ENCODE measurements around the gene ATXN7.

Gene ATXN7

DNA sequence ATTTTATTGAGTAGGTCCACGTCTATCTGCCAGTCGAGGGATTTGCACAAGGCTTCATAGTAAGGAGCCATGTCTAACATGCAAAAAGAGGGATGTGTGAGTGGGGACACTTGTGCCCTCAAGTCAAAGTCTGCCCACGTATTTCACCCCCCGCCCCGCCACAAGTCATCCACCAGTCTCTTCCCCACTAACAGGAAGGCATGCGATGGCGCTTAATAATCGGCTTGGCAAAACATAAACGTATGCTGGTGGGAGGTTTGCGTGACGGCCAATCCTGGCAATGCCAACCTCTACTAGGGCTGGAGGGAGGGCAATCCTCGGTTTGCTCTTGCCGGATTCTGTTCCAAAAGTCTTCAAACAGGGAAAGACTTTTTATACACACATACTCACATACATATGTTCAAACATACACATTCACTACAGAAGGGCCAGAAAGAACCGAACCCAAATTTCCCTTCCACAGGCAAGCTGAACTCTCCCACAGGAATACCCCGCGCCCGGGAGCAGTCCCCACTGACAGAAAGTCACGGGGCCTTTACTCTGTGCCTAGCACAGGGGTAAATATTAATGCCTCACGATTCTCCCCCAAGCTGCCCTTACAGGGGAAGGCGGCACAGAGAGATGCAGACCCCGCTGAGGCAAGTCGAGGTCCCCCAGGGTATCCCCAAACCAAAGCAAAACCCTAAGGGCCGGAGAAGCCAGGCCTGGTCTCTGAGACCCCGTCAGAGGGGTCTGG is 159.0 kb downstream of the ATXN7 start:
- DNase-seq (ENCODE audit: low read depth): no peak

DNA sequence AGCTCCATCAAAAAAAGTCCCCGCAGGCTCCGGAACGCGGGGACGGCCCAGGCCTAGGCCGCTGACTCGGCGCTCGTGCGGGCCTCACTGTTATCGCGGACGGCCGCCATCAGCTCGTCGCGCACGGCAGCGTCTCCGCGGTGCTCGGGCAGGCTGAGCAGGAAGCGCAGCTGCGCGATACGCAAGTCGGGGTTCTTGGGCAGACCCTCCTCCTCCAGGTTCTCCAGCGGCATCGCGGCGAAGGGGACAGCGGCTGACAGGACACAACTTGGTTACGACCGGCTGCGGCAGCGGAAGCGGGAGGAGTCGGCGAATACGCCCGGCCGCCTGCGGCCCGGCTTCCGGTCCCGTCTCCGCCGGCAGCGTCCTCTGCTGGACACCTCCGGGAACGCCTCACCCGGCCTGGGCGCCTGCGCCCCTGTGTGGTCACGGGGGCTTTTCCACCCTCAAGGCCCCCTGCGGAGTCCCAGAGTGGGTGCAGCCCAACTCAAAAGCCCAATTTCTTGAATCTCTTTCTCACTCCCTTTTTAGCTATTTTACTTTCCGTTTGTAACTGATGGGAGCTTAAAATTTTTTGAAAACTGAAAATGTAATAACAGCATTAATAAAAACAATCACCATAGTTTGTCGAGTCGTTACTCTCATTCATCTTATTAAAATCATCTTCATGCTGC is 159.7 kb downstream of the ATXN7 start, which contains the start of gene PSMD6:
TSS of gene PSMD6 (minus strand) at position 308 of the 674 bp plus-strand sequence. CDS start at position 233, 75 bp downstream.
- peak; percentile 89 for DNase-seq (ENCODE audit: low read depth)

DNA sequence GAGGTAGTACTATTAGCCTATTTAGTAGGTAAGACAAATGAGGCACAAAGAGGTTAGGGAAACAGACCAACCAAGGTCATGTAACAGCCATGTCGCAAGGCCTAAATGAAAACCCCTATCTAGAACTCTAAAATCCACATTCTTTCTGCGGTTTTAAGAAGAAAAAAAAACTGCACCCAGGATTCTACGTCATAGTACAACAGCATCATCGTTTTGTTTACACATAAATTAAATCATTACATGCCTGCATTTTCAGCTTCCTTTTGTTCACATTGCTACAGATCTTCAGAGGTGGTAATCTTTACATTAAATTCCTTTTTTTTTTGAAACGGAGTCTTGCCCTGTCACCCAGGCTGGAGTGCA is 160.2 kb downstream of the ATXN7 start:
- no peak for DNase-seq (ENCODE audit: low read depth)

DNA sequence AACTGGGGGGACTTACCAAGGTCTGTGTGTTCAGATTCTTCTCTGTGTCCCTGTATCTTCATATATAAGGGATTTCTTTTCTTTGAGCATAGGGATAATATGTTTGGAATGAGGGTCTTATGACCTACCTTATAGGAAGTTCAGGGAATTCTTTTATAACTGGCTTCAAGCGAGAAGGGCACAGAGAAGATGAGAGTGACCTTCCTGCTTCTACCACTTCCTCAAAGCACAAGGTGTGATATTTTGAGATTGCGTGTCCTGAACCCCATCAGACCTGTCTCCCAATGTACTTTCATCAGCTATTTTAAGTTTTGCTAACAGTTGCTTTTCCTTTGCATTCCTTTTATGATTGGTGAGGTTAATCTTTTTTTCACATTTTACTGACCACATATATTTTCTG is 162.7 kb downstream of the ATXN7 start:
- DNase-seq (ENCODE audit: low read depth): no peak

DNA sequence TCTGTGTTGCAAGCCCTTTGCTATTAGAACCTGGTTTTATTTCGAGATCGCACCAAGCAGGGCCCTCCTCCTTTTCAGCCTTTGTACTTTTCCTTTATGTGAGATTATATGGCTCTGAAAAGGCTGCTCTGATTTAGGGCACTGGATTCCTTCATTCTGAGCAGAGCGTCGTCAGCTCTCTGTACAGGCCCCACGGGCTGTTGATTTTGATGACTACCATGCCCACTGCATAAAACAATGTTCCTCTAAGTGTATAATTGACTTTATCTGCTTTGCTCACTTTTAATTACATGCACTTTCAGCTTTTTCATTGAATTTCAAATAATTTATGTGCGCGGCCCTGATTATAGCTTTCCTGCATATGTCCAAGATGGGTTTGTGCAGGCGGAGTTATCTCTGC is 164.0 kb downstream of the ATXN7 start:
- no peak for DNase-seq (ENCODE audit: low read depth)

DNA sequence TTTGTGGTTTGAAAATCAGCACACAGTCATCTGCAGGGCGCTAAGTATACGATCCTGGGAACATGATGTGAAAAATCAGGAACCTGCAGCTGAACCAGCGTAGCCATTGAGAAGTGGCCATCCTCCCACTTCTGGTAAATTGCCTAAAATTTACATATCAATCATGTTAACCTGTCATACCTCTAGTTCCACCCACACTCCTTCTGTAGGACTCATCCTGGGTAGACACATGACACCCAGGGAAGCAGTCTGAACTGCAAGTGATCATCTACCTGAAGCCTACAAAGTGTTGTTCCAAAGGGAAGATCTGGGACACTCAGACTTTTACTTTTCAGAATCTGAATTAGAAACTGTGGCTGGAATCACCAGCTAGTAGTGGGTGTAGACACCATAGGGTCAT is 165.1 kb downstream of the ATXN7 start:
- no peak for DNase-seq (ENCODE audit: low read depth)

DNA sequence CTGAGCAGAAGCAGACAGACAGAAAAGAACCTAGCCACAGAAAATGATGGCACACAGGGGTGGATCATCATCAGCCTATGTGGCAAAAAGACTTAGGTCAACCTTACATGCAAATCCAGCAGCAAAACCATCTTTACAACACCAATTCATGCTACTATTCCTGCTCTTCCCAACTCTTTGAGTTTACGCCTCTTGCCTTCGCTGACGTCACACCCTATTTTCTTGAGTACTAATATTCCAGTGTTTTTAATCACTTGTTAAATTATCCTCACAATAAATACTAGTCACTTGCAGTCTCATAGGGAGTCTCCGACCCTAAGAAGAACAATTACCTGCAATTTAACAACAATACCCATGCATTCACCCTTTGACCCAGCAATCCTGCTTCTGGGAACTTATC is 165.6 kb downstream of the ATXN7 start:
- DNase-seq (ENCODE audit: low read depth): no peak

DNA sequence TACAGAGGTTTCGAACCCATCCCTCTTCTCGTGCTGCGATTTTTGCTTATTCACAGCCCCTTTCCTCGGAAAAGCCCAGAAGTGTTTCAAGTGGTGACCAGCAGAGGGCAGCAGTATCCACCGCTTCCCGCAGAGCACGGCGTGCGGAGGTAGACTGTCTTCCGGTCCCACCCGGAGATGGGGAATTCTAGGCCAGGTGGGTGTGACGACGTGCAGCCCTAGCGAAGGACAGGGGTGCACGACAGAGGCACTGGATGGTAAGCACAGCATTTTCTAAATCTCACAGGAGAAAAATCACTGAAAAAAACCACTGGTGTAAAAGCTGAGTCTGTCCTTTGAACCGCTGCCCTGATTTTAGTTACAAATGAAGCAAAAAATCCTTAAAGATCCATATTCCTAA is 167.1 kb downstream of the ATXN7 start:
- peak; percentile 66 for DNase-seq (ENCODE audit: low read depth)

DNA sequence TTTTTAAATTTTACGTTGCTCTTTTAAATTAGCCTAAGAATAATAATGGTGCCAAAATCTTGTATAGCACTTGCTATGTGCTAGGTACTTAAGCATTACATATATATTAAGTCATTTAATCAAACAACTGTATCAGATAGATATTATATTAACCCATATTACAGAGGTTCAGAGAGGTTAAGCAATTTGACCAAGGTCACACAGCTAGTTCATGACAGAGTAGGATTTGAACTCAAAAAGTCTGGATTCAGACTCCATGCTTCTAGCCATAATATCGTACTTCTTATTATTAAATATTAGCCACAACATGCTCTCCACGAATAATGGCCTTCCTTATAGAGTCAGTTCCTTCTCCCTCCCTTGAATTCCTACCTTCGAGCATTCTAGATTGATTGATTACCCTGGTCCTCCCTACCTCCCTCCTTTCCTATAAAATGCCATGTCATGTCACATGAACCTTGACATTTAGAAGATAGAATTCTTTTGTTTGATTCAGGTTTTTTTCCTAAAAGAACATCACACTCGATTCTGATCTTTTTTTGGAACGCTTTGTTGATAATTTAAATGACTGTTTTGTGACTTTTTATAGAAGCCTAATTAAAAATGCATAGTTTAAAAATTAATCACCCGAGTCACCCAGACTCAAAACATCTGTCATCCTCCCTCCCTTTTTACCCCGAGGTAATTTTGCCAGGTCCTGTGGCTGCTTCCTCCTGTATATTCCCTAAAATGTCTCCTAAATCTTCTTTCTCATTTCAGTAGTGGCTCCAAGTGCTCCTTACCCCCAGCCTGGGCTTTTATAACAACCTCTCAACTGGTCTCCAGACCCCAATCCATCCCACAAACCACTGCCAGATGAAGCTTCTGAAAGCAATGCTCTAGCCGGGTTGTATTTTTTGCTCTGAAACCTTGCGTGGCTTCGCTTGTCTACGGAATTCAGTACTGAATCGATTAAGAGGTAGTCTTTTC is 168.2 kb downstream of the ATXN7 start:
- no peak for DNase-seq (ENCODE audit: low read depth)

DNA sequence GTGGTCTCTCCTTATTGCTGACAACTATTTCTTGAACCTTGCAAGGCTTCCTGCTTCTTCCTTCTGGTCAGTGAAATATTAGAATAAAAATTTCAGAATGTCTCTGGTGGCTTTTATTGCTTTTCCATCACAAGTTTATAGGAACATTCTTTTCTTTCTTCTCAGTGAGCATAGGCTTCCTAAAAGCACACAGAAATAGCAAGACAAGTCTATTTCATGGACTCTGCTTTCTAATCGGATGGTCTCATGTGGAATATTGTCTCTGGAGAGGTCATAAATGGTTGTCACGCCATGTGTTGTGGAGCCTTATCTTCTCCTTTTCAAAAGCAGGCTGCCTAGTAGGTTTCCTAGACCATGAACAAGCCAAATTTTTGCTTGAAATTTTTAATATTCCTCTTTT is 169.4 kb downstream of the ATXN7 start:
- no peak for DNase-seq (ENCODE audit: low read depth)

DNA sequence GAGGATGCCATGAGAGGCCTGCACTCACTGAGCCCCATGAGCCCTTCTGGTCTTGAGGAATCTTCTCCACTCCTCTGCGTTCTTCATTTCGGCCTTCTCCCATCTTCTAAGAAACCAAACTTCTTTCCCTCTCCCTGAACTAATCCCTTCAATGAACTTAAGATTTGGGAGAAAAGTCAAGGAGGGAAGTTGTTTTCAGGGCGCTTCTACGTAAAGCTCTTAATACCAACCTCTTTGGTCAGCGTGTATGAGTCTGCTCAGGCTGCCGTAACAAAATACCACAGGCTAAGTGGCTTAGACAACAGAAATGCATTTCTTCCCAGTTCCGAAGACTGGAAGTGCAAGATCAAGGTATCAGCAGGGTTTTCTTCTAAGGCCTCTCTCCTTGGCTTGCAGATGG is 173.4 kb downstream of the ATXN7 start:
- DNase-seq (ENCODE audit: low read depth): no peak

DNA sequence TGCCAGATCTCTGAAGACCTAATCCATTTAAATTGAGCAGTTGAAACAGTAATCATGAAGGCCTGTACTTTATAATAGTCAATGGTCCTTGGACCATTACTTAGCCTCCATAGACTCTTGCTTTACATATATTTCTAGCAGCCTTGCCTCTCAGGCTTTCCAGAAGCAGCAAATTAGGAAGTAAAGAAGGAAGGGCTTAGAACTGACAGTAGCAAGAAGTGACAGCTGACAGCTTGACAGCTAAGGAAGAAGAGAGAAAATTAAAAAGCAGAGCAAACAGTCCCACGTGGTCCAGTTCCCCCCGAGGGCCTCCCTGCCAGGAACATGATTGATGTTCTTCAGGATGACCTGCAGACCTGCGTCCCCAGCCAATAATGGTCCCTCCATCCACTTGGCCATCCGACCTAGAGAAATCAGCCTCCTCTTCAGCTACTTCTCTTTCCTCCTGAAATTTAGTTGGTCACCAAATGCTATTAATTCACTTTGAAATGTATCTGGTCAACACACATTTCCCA is 174.6 kb downstream of the ATXN7 start:
- no peak for DNase-seq (ENCODE audit: low read depth)

DNA sequence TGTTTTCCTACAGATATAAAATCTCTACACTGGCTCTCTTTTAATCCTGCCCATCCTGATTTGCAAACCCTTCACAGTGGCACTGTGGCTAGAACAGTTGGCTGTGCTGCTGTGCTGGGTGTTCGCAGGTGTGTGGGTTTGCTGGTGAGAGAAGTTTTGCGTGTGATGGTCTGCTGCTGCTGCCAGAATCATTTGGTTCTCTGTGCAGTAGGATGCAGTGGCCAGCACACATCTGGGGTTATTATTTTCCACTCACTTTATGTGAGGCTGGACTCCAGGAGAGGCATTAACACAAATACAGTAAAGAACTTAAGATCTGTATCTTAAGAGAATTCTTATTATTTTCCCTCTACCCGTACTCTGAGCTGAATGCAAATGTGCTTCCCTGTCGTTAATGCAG is 175.7 kb downstream of the ATXN7 start:
- no peak for DNase-seq (ENCODE audit: low read depth)

DNA sequence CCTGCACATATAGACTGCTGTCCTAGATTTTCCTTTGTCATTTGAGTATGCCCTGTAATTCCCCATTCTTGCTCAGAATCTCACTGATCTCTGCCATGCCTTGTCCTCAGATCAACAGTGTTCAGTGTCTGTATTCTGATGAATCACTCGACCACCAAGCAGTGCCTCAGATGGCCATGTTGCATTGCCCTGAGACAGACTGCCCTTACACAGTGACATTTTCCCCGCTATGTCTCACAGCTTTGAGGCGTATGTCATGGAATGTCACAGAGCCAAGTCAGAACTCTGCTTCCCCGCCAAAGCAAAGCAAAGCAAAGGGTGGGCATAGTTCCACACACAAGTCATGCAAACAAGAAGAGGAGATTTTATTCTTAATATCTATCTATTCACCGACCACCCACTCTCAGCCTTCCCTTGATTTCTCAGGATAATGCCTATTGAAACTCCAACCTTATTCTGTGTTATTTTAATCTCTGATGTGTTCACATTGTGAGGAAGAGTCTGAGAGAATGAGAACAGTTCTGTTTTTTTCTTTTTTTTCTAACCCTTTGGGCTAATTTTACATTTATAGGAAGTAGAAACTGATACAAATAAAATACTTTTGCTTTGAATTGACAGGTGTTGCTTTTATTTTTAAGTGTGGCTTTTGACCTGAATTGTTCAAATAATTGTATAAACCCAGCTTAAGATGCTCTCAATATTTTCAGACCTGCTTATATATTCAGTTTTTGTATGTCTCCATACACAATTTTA is 176.5 kb downstream of the ATXN7 start:
- no peak for DNase-seq (ENCODE audit: low read depth)

DNA sequence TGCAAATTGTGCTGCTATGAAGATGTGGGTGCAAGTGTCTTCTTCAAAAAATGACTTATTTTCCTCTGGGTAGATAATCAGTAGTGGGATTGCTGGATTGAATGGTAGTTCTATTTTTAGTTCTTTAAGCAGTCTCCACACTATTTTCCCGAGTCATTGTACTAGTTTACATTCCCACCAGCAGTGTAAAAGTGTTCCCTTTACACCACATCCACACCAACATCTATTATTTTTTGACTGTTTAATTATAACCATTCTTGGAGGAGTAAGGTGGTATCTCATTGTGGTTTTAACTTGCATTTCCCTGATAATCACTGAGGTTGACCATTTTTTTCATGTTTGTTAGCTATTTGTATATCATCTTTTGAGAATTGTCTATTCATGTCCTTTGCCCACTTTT is 179.3 kb downstream of the ATXN7 start:
- DNase-seq (ENCODE audit: low read depth): no peak

DNA sequence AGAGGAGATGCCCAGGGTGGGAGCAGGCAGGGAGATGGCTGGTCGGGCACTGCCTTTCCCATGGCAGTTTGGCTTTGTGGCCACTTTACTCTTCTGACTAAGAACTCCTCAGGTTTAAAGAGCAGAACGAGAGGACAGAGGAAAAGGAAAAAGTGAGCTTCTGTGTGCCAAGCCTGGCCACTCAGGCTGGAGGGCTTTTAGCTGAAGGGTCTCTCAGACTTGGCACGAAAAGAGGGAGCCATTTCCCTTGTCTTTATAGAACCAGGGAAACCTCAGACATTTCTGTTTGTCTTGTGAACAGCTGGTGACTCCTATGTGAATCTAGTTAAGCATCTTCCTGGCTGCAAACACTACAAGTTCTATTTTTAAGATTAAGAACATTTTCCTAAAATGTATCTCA is 182.9 kb downstream of the ATXN7 start:
- DNase-seq (ENCODE audit: low read depth): no peak

DNA sequence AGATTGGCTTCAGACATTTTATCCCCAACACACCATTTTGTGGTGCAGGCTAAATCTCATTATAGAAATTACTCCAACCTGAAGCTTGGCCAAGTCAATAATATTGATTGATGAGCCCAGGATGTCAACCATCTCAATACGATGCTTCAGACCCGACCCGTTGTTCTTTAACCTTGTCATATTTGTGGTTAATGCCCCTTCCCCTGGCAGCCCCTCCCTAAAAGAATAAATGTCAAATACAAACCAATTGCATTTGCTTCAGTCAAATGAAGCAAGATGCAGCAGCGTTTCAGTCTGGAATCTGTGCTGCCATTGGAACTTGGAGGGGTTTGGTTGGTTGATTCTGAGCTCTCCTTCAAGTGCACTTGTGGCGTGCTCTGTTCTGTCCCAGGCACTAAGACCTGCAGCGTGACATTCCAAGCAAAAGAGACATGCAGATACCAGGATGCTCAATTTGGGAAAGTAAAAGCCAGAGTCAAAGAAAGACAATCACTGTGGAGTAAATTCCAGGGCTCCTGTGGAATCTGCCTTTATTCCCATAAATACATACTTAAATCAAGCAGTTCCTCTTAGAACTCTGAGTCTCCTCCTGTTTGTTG is 183.4 kb downstream of the ATXN7 start:
- no peak for DNase-seq (ENCODE audit: low read depth)

DNA sequence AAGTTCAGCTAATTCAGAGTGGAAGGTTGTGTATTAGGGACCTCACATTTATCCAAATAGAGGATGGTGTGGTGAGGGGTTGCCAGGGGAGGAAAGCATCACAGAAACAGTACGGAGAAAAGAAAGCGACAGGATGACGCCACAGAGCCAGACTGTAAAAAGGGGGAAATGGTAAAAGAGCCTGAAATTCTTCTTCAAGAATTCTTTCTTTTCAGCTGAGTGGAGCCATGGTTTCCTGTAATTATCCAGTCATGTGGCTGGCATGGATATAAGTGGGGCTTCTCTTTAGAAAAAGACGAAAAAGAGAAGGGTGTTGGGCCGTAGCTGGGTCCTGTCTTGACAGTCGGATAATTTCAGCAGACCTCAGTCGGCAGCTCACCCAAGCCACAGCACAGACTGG is 184.1 kb downstream of the ATXN7 start:
- no peak for DNase-seq (ENCODE audit: low read depth)

DNA sequence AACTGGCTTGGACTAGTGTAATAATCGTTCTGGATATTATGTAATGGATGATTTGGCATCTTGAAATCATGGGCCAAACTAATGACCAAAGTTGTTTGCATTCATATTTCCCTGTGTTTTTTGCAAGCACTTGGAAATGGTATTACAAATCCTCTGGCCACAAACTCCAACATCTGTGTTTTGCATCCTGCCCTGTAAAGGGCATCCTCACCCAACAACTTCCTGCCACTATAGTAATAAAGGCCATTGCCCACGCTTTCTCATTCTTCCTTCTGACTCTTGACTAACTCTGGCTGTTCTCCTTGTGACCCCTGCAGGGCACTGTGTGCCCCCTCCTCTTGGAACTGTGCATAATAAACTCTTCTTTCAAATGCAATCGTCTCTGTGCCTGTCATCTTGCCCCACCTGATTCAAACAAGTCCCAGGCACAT is 185.0 kb downstream of the ATXN7 start:
- no peak for DNase-seq (ENCODE audit: low read depth)

DNA sequence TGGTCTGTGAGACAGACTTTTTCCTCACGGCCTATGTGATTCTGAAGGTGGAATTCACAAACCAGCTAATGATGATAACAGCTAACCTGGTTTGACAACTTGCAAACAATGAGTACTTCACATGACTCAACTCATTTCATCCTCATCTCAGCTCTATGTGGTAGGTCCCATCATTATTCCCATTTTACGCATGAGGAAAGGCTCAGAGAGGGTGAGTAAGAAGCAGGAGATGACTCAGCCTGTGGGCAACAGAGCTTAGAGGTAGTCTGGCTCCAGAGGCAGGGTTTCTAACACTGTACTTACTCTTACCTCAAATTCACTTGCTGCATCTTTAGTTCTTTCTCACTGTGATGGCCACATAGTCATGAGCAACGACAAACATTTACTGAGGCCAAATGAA is 185.5 kb downstream of the ATXN7 start:
- DNase-seq (ENCODE audit: low read depth): no peak

DNA sequence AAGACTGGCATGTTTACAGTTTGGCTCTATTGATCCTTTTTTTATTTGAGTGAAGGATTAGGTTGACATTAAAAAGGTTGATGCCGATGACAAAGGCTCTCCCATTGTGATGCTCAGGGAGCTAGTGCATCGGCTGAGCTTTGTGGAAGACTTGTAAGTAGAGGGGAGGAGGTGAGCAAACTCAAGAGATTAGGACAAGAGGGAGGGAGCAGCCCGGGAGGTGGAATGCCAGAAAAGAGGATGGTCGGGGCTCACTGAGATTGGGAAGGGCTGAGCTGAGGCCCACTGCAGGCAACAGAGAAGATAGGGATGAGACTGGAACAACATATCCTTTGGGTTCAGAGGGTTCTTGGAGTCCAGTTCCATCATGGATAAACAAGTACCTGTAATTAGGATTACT is 186.2 kb downstream of the ATXN7 start:
- DNase-seq (ENCODE audit: low read depth): no peak

All from stimulated activated CD8-positive, alpha-beta memory T cell treated with anti-CD3 and anti-CD28 coated beads, Interleukin-4, amount 100 ng/mL, for 24 hours (primary cell).